SK-N-SH treated with all-trans-retinoic acid at 6 μM for 48 hours (cell line): ENCODE data around the gene SUGCT.

Experiments used
- ATAC-seq: fragments of 200-7000 bp; cut with Tn5 transposase; 3 replicates; pipeline ENCODE4 v1.9.1; 2020; ENCODE audit warnings: mild to moderate bottlenecking, moderate library complexity
- ARNTL ChIP-seq: fragments of 450-650 bp; formaldehyde crosslinking; IDR thresholded peaks from 2 replicates; pipeline ENCODE4 v1.5.0; 2020; ENCODE audit warnings: low read depth, mild to moderate bottlenecking, moderate library complexity, borderline replicate concordance
- CREB5 ChIP-seq: fragments of 250-450 bp; sonication (Bioruptor Pico); IDR thresholded peaks from 2 replicates; pipeline ENCODE4 v1.5.1; 2020; ENCODE audit warnings: low read depth, mild to moderate bottlenecking, moderate library complexity
- CSDC2 ChIP-seq: fragments of 250-450 bp; sonication (Bioruptor Pico); IDR thresholded peaks from 2 replicates; pipeline ENCODE4 v1.5.0; 2020; ENCODE audit warnings: mild to moderate bottlenecking, moderate library complexity
- CSRNP3 ChIP-seq: fragments of 250-450 bp; sonication (Bioruptor Pico); IDR thresholded peaks from 2 replicates; pipeline ENCODE4 v1.5.1; 2021; ENCODE audit warnings: mild to moderate bottlenecking, moderate library complexity
- ESRRG ChIP-seq: fragments of 250-450 bp; sonication (Bioruptor Pico); IDR thresholded peaks from 2 replicates; pipeline ENCODE4 v1.6.1; 2021; ENCODE audit warnings: mild to moderate bottlenecking
- GLIS3 ChIP-seq: fragments of 250-450 bp; sonication (Bioruptor Pico); IDR thresholded peaks from 2 replicates; pipeline ENCODE4 v1.5.0; 2020; ENCODE audit warnings: mild to moderate bottlenecking, moderate library complexity
- ISL1 ChIP-seq: fragments of 250-450 bp; sonication (Bioruptor Pico); IDR thresholded peaks from 2 replicates; pipeline ENCODE4 v2.1.2; 2022; ENCODE audit warnings: mild to moderate bottlenecking, moderate library complexity
- OSR1 ChIP-seq: fragments of 250-450 bp; sonication (Bioruptor Pico); IDR thresholded peaks from 2 replicates; pipeline ENCODE4 v1.8.0; 2022; ENCODE audit warnings: moderate library complexity, mild to moderate bottlenecking, inconsistent platforms
- PATZ1 ChIP-seq: fragments of 250-450 bp; sonication (Bioruptor Pico); IDR thresholded peaks from 2 replicates; pipeline ENCODE4 v1.8.0; 2020; ENCODE audit warnings: mild to moderate bottlenecking, moderate library complexity, borderline replicate concordance
- POU6F1 ChIP-seq: fragments of 250-450 bp; sonication (Bioruptor Pico); IDR thresholded peaks from 2 replicates; pipeline ENCODE4 v1.8.0; 2021; ENCODE audit warnings: low read depth, mild to moderate bottlenecking, moderate library complexity, borderline replicate concordance
- RARB ChIP-seq: fragments of 250-450 bp; sonication (Bioruptor Pico); IDR thresholded peaks from 2 replicates; pipeline ENCODE4 v1.8.0; 2021; ENCODE audit warnings: mild to moderate bottlenecking, moderate library complexity
- TCF4 ChIP-seq: fragments of 250-450 bp; sonication (Bioruptor Pico); IDR thresholded peaks from 2 replicates; pipeline ENCODE4 v1.8.0; 2021; ENCODE audit warnings: mild to moderate bottlenecking, moderate library complexity, borderline replicate concordance
- TOX ChIP-seq: fragments of 250-450 bp; sonication (Bioruptor Pico); IDR thresholded peaks from 2 replicates; pipeline ENCODE4 v1.8.0; 2021; ENCODE audit warnings: mild to moderate bottlenecking, moderate library complexity, borderline replicate concordance
- TSHZ2 ChIP-seq: fragments of 250-450 bp; sonication (Bioruptor Pico); IDR thresholded peaks from 2 replicates; pipeline ENCODE4 v1.5.0; 2020; ENCODE audit warnings: mild to moderate bottlenecking, moderate library complexity
- ZC3H10 ChIP-seq: fragments of 250-450 bp; sonication (Bioruptor Pico); IDR thresholded peaks from 2 replicates; pipeline ENCODE4 v1.5.1; 2021; ENCODE audit warnings: mild to moderate bottlenecking, moderate library complexity
- ZFP3 ChIP-seq: fragments of 250-450 bp; sonication (Bioruptor Pico); IDR thresholded peaks from 2 replicates; pipeline ENCODE4 v1.5.0; 2020; ENCODE audit warnings: mild to moderate bottlenecking, moderate library complexity
- ZFP30 ChIP-seq: fragments of 450-650 bp; formaldehyde crosslinking; IDR thresholded peaks from 2 replicates; pipeline ENCODE4 v1.5.0; 2022; ENCODE audit warnings: mild to moderate bottlenecking, moderate library complexity
- ZNF565 ChIP-seq: fragments of 450-650 bp; formaldehyde crosslinking; conservative IDR thresholded peaks from 2 replicates; pipeline ENCODE4 v1.5.0; 2020; ENCODE audit warnings: low read depth, mild to moderate bottlenecking, moderate library complexity
- ZNF70 ChIP-seq: fragments of 450-650 bp; formaldehyde crosslinking; IDR thresholded peaks from 2 replicates; pipeline ENCODE4 v1.5.0; 2020; ENCODE audit warnings: mild to moderate bottlenecking, moderate library complexity
- ZNF8 ChIP-seq: fragments of 450-650 bp; formaldehyde crosslinking; IDR thresholded peaks from 2 replicates; pipeline ENCODE4 v1.5.0; 2020; ENCODE audit warnings: mild to moderate bottlenecking, moderate library complexity

Gene SUGCT

GRCh38 chr7:40891232-40891631 is 756.4 kb downstream of the SUGCT start:
- TF ChIP-seq CSRNP3: no peak
- no peak for TF ChIP-seq TSHZ2 (CRISPR knock-in tag)
- TF ChIP-seq CREB5 (CRISPR knock-in tag): no peak
- no peak for TF ChIP-seq RARB
- TF ChIP-seq ZFP3 (CRISPR knock-in tag): no peak
- no peak for TF ChIP-seq ARNTL
- no peak for TF ChIP-seq TOX (CRISPR knock-in tag)
- TF ChIP-seq ZC3H10 (CRISPR knock-in tag): no peak
- no peak for TF ChIP-seq GLIS3 (CRISPR knock-in tag)
- TF ChIP-seq TCF4 (CRISPR knock-in tag): no peak
- no peak for TF ChIP-seq ESRRG (CRISPR knock-in tag)
- no peak for TF ChIP-seq ZNF70 (CRISPR knock-in tag)
- TF ChIP-seq PATZ1 (CRISPR knock-in tag): no peak
- no peak for ATAC-seq

GRCh38 chr7:40899151-40899550 is 764.3 kb downstream of the SUGCT start:
- TF ChIP-seq CREB5 (CRISPR knock-in tag) (no peak), ZNF565 (CRISPR knock-in tag) (no peak), TCF4 (CRISPR knock-in tag) (no peak), CSRNP3 (no peak), OSR1 (no peak), ISL1 (CRISPR knock-in tag) (no peak), TOX (CRISPR knock-in tag) (no peak), ZFP30 (CRISPR knock-in tag) (no peak), CSDC2 (CRISPR knock-in tag) (no peak), TSHZ2 (CRISPR knock-in tag) (no peak), ZNF8 (CRISPR knock-in tag) (no peak), POU6F1 (CRISPR knock-in tag) (no peak), RARB (no peak), GLIS3 (CRISPR knock-in tag) (no peak), ZNF70 (CRISPR knock-in tag) (no peak), ESRRG (CRISPR knock-in tag) (no peak)
- no peak for ATAC-seq
